HG03039 (cell line): ENCODE measurements around the gene OR2G2.

Source experiments
- ATAC-seq: cut with Tn5 transposase; IDR thresholded peaks from one replicate; pipeline ENCODE4 v1.9.1; 2021; ENCODE audit warnings: mild to moderate bottlenecking, moderate library complexity; ENCODE audit not compliant: unreplicated experiment

The OR2G2 gene, protein sequence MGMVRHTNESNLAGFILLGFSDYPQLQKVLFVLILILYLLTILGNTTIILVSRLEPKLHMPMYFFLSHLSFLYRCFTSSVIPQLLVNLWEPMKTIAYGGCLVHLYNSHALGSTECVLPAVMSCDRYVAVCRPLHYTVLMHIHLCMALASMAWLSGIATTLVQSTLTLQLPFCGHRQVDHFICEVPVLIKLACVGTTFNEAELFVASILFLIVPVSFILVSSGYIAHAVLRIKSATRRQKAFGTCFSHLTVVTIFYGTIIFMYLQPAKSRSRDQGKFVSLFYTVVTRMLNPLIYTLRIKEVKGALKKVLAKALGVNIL

DNA sequence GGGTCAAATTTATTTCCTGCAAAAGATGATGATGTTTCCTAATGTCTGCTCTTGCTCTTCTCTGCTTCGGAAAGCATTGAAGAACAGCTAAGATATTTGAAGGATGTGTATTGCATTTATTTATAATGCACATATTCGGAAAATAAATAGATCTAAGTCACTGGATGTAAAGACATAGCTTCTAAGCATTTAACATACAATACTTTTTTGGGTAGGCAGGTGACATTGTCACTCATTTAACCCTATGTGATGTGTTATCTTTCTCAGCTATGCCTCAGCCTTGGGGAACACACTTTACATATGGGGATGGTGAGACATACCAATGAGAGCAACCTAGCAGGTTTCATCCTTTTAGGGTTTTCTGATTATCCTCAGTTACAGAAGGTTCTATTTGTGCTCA is at the start of gene OR2G2:
Gene OR2G2 (plus strand): TSS at position 301 of the 400 bp plus-strand sequence. CDS start 0 bp downstream, at position 301.
- no peak for ATAC-seq

DNA sequence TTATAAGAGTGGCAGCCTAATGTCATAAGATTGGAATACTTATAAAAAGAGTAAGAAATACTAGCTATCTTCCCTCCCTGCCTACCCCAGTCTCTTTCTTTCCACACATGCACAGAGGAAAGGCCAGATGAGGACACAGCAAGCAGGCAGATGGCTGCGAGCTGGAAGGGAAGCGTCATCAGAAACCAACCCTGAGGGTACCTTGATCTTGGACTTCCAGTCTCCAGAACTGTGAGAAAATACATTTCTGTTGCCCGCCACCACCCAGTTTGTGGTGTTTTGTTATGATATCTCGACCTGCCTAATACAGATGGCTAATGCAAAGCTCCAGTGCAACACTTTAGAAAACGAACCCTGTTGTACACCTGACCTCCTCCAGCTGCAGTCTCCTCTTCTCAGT is 49.6 kb upstream of the OR2G2 start:
- no peak for ATAC-seq

DNA sequence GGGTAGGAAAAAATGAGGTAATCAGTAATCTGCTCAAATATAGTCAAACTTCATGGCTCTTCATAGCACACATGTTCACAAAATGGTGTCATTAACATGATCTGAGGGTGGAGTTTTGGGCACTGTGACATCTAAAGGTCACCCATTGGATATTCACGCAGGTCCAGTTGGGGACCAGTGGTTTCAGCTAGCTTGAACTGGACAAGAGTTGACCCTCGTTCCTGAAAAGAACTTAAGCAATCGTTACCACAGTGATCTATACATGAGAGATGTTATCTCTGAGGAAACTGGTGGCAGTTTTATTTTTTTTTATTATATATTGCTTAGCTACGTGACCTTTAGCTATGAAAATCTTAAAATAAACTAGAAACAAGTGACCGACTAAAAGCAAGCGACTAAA is 48.9 kb upstream of the OR2G2 start:
- ATAC-seq = no peak

DNA sequence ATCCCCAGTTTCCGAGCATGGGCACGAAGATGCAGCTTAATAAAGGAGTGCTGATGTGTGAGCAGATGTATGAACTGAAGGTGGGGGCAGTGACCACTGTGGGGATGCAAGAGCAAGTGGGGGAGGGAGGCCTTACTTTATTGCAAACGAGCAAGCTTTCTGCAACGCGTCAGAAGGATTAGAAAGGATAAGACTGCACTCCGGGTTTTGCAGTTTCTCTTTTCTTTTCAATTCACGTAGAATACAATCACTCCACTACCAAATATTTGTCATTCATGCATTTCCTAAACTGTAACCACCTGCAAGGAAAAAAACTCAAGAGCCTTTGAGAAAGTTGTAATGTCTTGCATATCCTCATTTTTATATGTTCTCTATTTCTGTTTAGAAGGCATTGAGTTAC is 47.6 kb upstream of the OR2G2 start:
- no peak for ATAC-seq

DNA sequence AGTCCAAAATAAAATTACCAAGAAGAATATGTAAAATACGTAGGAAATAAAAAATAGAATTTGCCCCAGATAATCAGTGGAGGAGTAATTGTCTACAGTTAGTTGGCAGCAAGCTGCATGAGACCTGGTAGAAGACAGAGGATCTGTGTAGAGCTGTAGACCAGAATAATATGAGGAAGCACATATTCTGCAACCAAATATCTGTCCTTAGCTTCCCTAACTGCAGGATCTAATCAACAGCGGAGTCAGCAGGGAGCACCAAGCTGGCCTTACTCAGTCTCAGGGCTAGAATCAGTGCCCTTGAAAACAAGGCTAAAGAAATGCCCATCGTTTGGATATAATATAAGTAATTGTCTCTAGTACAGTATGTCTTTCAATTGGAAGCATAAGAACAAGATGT is 45.3 kb upstream of the OR2G2 start:
- ATAC-seq = no peak

DNA sequence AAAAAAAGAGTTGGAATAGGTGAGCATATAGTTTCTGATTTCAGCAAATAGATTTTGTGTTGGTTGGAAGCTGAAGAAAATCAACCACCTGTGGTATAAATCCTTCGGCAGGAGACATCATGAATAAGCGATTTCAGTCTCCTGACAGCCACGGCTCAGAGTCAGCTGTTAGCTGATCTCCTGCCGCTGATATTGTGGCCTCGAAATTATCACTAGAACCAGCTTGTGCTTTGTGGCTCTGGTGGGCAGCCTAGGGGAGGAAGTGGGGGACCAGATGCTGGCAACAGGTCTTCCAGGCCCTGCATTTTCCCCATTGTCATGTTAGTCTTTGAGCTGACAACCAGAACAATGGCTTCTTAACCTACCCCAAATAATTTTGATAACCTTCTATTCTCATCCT is 40.1 kb upstream of the OR2G2 start:
- no peak for ATAC-seq

DNA sequence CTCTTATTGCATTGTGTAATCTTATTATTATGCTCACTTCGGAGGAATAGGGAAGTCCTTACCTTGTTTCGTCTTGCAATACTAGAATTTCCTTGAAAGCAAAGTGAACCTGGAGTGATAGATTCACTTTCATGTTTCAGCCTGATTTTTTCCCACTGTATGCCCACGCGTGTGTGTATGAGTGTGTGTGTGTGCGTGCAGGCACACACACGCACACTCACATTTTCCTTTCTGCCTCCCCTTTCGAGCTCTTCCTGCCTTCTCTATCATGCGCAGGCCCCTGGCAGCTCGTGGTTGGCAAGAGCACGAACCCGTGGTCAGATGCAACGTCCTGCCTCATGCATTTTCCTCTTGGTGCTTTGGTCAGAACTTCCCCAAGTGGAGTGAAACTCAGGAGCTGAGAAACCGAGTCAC is 39.4 kb upstream of the OR2G2 start, which contains the start of gene GCSAML:
Gene GCSAML (plus strand): TSS at position 366 of the 414 bp plus-strand sequence. CDS start 58 bp downstream, outside the sequence.
- no peak for ATAC-seq

DNA sequence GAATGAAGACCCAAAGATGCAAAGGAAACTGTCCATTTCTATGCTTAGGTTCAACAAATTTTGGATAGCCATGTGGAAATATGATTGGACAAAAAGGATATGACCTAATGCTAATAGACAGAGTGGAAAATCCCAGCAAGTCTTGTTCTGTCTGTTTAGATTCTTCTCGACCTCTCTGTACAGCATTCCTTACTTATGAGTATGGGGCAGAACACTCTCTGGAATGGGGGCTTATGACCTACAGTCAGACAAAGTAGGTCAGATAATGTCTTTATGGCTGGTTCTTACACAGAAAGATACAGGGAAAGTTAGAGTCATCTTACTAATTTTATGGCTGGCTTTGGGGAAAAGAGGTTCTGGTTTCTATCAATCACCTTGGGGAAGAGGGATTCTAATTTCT is 36.4 kb upstream of the OR2G2 start:
- ATAC-seq = no peak

DNA sequence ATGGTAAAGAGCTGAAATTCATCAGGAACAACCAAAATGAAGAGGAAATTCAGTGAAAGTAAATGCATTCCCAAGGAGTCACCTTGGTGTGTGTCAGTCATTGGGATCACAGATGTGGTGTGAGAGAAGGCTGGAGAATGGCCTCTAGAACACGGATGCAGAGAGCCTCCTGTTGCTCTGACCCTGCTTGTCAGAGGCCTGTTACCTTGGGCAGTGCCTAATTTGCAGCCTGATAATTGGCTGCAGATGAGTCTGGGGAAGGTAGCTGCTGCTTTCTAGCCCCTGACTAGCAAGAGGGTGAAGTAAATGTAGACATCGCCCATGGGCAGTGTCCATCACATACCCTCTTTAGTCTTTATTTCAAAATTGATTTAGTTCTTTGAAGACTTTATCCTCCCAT is 35.9 kb upstream of the OR2G2 start:
- no peak for ATAC-seq

DNA sequence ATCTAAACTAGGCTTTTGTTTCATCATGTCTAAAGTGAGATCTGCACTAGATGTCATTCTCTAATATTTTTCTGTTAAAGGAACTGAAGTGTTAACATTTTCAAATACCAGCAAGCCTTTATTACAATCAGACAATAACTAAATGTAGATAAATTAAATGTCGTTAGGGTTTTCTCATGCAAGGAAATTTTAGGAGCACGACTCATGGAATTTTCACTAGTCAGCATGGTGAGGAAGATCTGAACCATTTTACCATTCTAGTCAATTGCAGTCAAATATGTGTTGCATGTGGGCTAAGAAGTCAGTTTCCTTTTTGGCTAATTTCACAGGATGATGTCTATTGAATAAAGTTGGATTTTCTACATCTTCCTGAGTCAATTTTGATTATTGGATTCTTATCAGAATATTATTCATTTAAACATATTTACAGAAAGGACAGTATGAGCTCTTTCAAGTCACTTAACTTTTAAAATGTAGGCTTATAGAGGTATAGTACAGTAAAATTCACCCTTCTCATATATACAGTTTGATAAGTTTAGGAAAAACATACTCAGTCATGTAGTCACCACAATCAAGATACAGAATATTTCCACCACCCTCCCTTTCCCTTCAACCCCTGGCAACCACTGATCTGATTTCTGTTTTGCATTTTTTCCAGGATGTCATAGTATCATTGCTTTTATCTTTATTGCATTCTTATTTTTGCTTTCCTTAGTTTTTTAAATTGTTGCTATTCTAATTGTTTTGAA is 30.1 kb upstream of the OR2G2 start:
- ATAC-seq = no peak

DNA sequence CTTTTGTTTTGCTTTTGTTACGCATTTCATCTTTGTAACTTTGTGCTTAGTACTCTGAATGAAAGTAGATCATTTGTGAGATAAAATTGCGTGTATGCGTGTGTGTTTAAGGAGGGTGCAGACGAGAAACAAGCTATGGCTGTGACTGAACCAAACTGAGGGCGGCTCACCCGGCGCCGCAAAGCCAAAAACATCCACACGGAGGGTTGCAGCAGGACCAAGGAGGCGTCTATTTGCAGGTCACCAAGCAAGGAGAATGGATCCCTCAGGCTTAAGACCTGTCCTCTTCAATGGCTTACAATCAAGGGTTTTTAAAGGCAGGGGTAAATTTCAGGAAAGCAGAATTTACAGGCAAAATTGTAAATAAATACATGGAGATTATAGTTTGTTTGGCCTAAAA is 26.4 kb upstream of the OR2G2 start:
- ATAC-seq = no peak

DNA sequence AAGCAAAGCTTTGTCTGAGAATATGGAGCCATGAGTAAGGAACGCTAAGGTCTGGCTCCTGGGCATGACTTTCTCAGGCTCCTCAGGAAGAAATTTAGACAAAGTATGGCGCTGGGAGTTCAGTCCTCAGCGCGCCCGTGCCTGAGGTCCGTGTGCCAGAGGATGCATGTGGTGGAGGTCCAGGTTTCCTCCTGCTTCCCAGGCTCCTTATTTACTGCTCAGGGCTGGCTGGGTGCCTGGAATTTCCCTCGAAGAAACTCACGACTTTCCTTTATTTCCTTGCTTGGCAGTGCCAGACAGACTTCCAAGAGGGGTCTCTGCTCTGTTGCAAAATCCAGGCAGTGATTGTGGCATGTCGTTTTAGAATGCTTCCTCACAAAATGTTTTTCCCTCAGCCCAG is 26.0 kb upstream of the OR2G2 start:
- ATAC-seq = no peak

DNA sequence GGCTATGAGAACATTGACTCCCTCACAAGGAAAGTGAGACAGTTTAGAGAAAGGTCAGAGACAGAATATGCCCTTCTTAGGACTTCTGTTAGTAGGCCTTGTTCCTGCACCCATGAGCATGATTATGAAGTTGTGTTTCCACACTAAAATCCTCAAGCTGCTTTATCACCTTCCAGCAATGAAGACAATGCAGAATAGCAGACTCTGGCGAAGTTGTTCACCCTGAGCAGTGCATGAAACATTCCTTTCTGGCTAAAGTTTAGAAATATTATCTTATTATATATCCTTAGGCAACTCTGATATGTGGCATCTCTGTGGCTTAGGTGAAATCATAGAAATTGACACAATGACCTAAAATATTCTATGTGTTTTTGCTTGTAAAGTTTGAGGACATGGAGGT is 13.9 kb upstream of the OR2G2 start:
- ATAC-seq = no peak

DNA sequence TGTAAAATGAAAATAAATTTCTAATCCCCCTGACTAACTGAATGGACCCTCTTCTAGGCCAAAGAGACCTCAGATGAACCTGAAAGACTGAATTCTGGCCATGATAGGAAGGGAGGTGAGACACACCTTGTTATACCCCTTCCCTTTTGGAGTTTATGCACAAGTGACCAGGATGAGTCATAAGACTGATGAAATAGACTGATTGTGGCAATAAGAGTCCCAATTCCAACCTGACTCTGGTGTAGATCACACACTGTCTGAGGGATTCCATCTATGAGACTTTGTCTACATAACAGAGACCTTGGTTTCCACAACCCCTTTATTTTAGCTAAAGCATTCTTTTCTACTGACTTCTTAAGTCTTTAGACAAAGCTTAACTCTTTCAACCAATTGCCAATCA is 13.5 kb upstream of the OR2G2 start:
- ATAC-seq = no peak

DNA sequence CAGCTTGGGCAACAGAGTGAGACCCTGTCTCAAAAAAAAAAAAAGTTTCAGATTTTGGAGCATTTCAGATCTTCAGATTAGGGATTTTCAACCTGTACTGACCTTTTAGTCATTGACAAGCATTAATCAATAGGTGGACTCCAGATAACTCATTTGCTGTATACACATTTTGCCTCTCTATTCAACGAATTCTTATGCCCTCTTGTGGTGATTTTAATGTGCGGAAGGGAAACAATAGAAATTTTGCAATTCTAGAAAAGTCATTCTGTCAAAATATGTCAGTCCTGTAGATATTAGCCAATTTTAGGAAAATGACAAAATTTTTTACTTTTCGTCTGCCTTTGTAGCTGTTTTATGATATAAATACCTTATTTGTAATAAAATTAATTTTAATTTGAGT is 11.6 kb upstream of the OR2G2 start:
- no peak for ATAC-seq

DNA sequence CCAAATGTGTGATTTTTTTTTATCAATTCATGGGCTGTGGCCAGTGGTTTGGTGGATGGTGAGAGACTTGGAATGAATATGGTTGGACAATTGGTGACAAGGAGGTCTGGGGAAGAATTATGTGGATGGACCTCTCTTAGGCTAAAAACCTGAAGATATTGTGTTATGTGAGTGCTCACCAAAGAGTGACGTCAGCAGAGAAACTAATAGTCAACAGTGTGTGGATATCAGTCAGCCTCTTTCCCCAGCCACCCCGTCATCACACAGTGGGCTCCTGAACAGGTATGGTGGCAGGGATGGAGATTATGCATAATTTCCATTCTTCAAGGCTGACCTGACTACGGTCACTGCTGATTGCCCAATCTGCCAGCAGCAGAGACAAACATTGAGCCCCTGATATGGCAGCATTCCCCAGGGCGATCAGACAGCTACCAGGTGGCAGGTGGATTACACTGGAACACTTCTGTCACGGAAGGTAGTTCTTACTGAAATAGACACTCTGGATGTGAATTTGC is 9.2 kb upstream of the OR2G2 start:
- ATAC-seq = no peak

DNA sequence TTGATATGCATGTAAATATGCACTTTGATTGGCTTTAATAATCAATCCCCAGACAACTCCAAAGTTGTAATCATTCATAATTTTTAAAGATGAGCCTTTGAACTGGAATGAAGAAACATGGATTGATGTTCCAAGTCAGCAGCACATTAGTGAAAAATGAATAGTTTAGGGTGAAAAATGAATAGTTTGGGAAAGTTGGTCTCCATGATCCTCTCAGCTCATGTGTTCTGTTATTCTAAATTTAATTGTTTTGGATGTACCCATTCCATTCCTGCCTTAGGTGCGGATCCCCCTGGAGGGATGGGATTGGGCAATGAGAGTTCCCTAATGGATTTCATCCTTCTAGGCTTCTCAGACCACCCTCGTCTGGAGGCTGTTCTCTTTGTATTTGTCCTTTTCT is 17.1 kb downstream of the OR2G2 start, which contains the start of gene OR2G3:
Gene OR2G3 (plus strand): TSS at position 301 of the 400 bp plus-strand sequence. CDS start 0 bp downstream, at position 301.
- ATAC-seq = no peak

DNA sequence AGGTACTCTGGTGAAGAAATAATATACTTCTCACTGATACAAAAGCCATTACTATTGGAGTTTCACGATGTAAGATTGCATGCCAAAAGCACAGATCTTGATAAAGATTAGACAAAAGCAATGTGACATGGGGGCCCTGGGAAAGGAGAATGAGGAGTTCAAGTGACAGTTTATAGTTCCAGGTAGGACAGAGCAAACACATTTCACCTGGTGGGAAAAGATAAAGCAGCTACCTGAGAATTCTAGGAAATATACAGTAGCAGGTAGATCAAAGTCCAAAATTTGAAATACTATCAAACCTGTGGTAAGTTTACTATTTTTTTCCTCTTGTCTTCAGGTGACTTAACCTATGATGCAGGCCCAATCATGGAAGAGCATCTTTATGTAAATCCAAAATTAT is 25.2 kb downstream of the OR2G2 start:
- ATAC-seq = no peak

DNA sequence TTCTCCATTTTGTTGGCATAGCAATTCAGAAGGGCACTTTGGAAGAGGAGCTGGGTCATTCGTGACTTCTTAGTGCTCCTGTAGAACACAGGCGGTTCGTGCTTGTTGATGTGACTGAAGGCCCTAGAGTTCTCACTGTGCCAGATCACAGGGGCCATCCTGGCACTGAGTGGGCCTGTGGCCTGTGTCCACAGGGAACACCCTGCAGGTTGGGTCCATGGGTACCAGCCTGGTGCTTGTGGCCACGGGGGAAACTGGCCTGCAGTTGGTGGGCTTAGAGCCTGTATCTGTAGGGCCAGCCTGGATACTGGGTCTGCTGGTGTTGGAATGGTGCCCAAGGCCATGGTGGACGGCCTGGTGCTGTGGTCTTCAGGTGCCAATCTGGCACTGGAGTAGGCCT is 26.5 kb downstream of the OR2G2 start:
- ATAC-seq = no peak

DNA sequence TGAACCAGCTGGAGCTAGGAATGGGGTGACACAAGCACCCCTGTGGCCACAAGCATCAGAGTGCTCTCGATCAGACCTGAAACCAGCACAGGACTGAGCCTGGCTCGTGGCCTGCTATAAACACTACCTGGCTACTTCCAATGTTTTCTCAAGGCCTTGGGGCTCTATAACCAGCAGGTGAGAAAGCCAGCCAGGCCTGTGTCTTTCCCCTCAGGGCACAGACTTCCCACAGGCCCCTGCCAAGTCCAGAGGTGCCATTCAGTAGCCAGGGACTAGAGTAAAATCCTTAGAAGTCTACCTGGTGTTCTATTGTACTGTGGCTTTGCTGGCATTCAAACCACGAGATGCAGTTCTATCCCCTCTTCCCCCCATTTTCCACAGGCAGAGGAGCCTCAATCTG is 39.8 kb downstream of the OR2G2 start:
- ATAC-seq = no peak

DNA sequence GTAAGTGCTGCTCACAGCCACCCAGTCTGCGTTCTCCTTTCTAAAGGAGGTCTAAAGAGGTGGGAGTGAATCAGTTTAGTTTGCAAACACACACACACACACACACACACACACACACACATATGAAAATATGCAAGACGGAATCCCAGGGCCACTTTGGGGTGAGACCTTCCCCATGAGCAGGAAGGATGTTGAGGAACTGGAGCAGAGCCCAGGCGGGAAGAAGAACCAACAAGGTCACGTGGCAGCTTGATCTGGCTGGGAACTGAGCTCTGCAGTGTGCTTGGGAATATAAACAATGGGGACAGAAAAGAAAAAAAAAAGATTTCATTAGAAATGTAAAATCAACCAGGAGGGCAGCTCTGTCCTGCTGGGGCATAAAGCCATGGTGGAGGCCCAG is 49.9 kb downstream of the OR2G2 start:
- ATAC-seq = no peak

DNA sequence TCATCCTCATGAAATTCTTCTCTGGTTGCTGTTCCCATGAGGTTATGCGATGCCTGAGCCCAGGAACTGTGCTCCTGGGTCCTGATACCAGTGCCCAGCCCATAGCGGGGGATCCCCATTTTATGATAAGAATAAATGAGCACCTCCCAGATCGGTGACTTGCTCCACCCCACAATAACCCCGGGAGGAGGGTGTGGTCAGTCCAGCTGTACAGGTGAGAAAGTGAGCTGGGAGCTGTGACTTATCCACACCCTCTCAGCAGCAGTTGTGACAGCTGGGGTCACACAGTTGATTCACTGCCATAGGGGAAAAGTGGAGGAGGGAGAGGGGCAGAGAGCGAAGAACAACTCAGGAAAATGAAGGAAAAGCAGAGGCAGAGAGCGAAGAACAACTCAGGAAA is 50.6 kb downstream of the OR2G2 start:
- ATAC-seq = no peak
